GM06990 (cell line): ENCODE data around the gene NCBP2L.

Experiments
- DNase-seq: peaks from one replicate; pipeline ENCODE4 v3.0.0-alpha.2; 2011; ENCODE audit not compliant: insufficient read length; ENCODE audit errors: extremely low read depth
- H3K27me3 ChIP-seq: replicated peaks from 2 replicates; pipeline ENCODE4 v1.6.0; 2011; ENCODE audit warnings: low read length; ENCODE audit not compliant: control insufficient read depth, insufficient read depth
- H3K36me3 ChIP-seq: 2 replicates; pipeline ENCODE4 v1.5.1; 2011; ENCODE audit warnings: low read length; ENCODE audit not compliant: control insufficient read depth, insufficient read depth
- H3K4me3 ChIP-seq: replicated peaks from 2 replicates; pipeline ENCODE4 v1.5.1; 2011; ENCODE audit warnings: low read depth, mild to moderate bottlenecking, control low read depth, low read length
- CTCF ChIP-seq: IDR thresholded peaks from 2 replicates; pipeline ENCODE4 v1.5.1; 2011; ENCODE audit warnings: low read length, control low read depth, mild to moderate bottlenecking, inconsistent platforms; ENCODE audit not compliant: insufficient read depth, poor library complexity, severe bottlenecking

NCBP2L gene

GRCh38 chrX:107753187-107753586, 24.3 kb upstream of the NCBP2L start:
- no peak for DNase-seq
- Histone ChIP-seq H3K27me3 (no peaks in the 10 kb centered on the region; the same call in 1 of the 2 replicates), H3K36me3 (no peaks in the 10 kb centered on the region), H3K4me3 (no peak overlapping the region)
- no peak for TF ChIP-seq CTCF

GRCh38 chrX:107755721-107756120, 21.8 kb upstream of the NCBP2L start:
- no peak for DNase-seq
- Histone ChIP-seq H3K27me3 (no peaks in the 10 kb centered on the region; the same call in 1 of the 2 replicates), H3K36me3 (no peaks in the 10 kb centered on the region), H3K4me3 (no peak overlapping the region)
- no peak for TF ChIP-seq CTCF

GRCh38 chrX:107758231-107758766, 19.2 kb upstream of the NCBP2L start:
- Histone ChIP-seq H3K4me3 (no peak overlapping the region), H3K27me3 (no peaks in the 10 kb centered on the region; the same call in 1 of the 2 replicates), H3K36me3 (no peaks in the 10 kb centered on the region)
- DNase-seq: no peak
- no peak for TF ChIP-seq CTCF

GRCh38 chrX:107760304-107761077, 17.0 kb upstream of the NCBP2L start:
- H3K27me3 ChIP-seq: no peaks in the 10 kb centered on the region; the same call in 1 of the 2 replicates
- no peaks in the 10 kb centered on the region for H3K36me3 ChIP-seq
- TF ChIP-seq CTCF: no peak
- no peak overlapping the region for H3K4me3 ChIP-seq
- no peak for DNase-seq

- Histone ChIP-seq H3K27me3 (no peaks in the 10 kb centered on the region; the same call in 1 of the 2 replicates), H3K4me3 (no peak overlapping the region), H3K36me3 (no peaks in the 10 kb centered on the region)
- DNase-seq: no peak
- TF ChIP-seq CTCF: no peak
Measured at GRCh38 chrX:107763647-107764046, 13.9 kb upstream of the NCBP2L start.
